ENCODE data around the gene GFM1.

GFM1 gene

GRCh38 chr3:158702815-158703481, 58.6 kb downstream of the GFM1 start:
- no peak for DNase-seq (ENCODE audit: extremely low spot score)
- ChIA-PET CTCF (no interaction called here), POLR2A (no interaction called here)
- no peak for TF ChIP-seq CTBP1 (IDR thresholded peaks at IDR 0.05; ENCODE audit: borderline replicate concordance)
- TF ChIP-seq PKNOX1 (IDR thresholded peaks at IDR 0.05): no peak
- no peak for TF ChIP-seq SUZ12 (IDR thresholded peaks at IDR 0.05)
- TF ChIP-seq FOXM1 (IDR thresholded peaks at IDR 0.05; ENCODE audit: borderline replicate concordance): no peak
- TF ChIP-seq BHLHE40 (IDR thresholded peaks at IDR 0.05; ENCODE audit: borderline replicate concordance): no peak
- TF ChIP-seq TARDBP (IDR thresholded peaks at IDR 0.05): no peak
- TF ChIP-seq L3MBTL2 (conservative IDR thresholded peaks at IDR 0.05): no peak
- no peak for TF ChIP-seq ARNT (IDR thresholded peaks at IDR 0.05)
- TF ChIP-seq ELF4 (IDR thresholded peaks at IDR 0.05): no peak
- no peak for TF ChIP-seq NFRKB (IDR thresholded peaks at IDR 0.05)
- TF ChIP-seq HDGF (IDR thresholded peaks at IDR 0.05; ENCODE audit: borderline replicate concordance): no peak
- TF ChIP-seq FOXK2 (IDR thresholded peaks at IDR 0.05): no peak
- TF ChIP-seq ZNF384 (IDR thresholded peaks at IDR 0.05): no peak

GRCh38 chr3:158703566-158703965, 59.2 kb downstream of the GFM1 start:
- ChIA-PET CTCF (no interaction called here), POLR2A (no interaction called here)
- DNase-seq (ENCODE audit: extremely low spot score): no peak
- no peak for TF ChIP-seq FOXK2 (IDR thresholded peaks at IDR 0.05)
- no peak for TF ChIP-seq ARNT (IDR thresholded peaks at IDR 0.05)
- TF ChIP-seq ELF4 (IDR thresholded peaks at IDR 0.05): no peak
- no peak for TF ChIP-seq L3MBTL2 (conservative IDR thresholded peaks at IDR 0.05)
- no peak for TF ChIP-seq FOXA1 (IDR thresholded peaks at IDR 0.05)
- TF ChIP-seq NFRKB (IDR thresholded peaks at IDR 0.05): no peak
- TF ChIP-seq TARDBP (IDR thresholded peaks at IDR 0.05): no peak
- no peak for TF ChIP-seq CTBP1 (IDR thresholded peaks at IDR 0.05; ENCODE audit: borderline replicate concordance)
- no peak for TF ChIP-seq LEF1 (IDR thresholded peaks at IDR 0.05; ENCODE audit: borderline replicate concordance)

GRCh38 chr3:158709666-158710083, 65.3 kb downstream of the GFM1 start:
- CTCF ChIA-PET: no interaction called here
- DNase-seq (ENCODE audit: extremely low spot score): no peak
- TF ChIP-seq TARDBP (IDR thresholded peaks at IDR 0.05) (no peak), SUZ12 (IDR thresholded peaks at IDR 0.05) (no peak), SP1 (IDR thresholded peaks at IDR 0.05) (no peak), PKNOX1 (IDR thresholded peaks at IDR 0.05) (no peak), HDGF (IDR thresholded peaks at IDR 0.05; ENCODE audit: borderline replicate concordance) (no peak), ZNF384 (IDR thresholded peaks at IDR 0.05) (no peak), CTBP1 (IDR thresholded peaks at IDR 0.05; ENCODE audit: borderline replicate concordance) (no peak), ARNT (IDR thresholded peaks at IDR 0.05) (no peak), FOXA1 (IDR thresholded peaks at IDR 0.05) (no peak), FOXK2 (IDR thresholded peaks at IDR 0.05) (no peak)
- POLR2A ChIA-PET: interaction anchor here (0.8 kb wide), 1 partner anchor 13 kb away, joined by 3 read pairs; no protein-coding TSS in a partner anchor

- TF ChIP-seq ZNF384 (IDR thresholded peaks at IDR 0.05) (no peak), FOXA1 (IDR thresholded peaks at IDR 0.05) (no peak), ELF4 (IDR thresholded peaks at IDR 0.05) (no peak), BHLHE40 (IDR thresholded peaks at IDR 0.05; ENCODE audit: borderline replicate concordance) (no peak), TARDBP (IDR thresholded peaks at IDR 0.05) (no peak), HDGF (IDR thresholded peaks at IDR 0.05; ENCODE audit: borderline replicate concordance) (no peak), ARNT (IDR thresholded peaks at IDR 0.05) (no peak), PKNOX1 (IDR thresholded peaks at IDR 0.05) (no peak), LEF1 (IDR thresholded peaks at IDR 0.05; ENCODE audit: borderline replicate concordance) (no peak), NFRKB (IDR thresholded peaks at IDR 0.05) (no peak)
- CTCF ChIA-PET: no interaction called here
- POLR2A ChIA-PET: no interaction called here
- no peak for DNase-seq (ENCODE audit: extremely low spot score)
These were observed 66.3 kb downstream of the GFM1 start for GRCh38 chr3:158710601-158711000.

GRCh38 chr3:158711886-158712285, 67.6 kb downstream of the GFM1 start:
- ChIA-PET CTCF (interaction anchor here (0.6 kb wide), 1 partner anchor 19 kb away, joined by 3 read pairs; no protein-coding TSS in a partner anchor), POLR2A (no interaction called here)
- no peak for DNase-seq (ENCODE audit: extremely low spot score)
- TF ChIP-seq ZNF384 (IDR thresholded peaks at IDR 0.05): no peak
- TF ChIP-seq FOXM1 (IDR thresholded peaks at IDR 0.05; ENCODE audit: borderline replicate concordance): no peak
- no peak for TF ChIP-seq SUZ12 (IDR thresholded peaks at IDR 0.05)
- TF ChIP-seq ARNT (IDR thresholded peaks at IDR 0.05): no peak
- TF ChIP-seq PKNOX1 (IDR thresholded peaks at IDR 0.05): no peak
- TF ChIP-seq FOXA1 (IDR thresholded peaks at IDR 0.05): no peak
- TF ChIP-seq LEF1 (IDR thresholded peaks at IDR 0.05; ENCODE audit: borderline replicate concordance): no peak
- TF ChIP-seq L3MBTL2 (conservative IDR thresholded peaks at IDR 0.05): no peak
- TF ChIP-seq HDGF (IDR thresholded peaks at IDR 0.05; ENCODE audit: borderline replicate concordance): no peak
- no peak for TF ChIP-seq SP1 (IDR thresholded peaks at IDR 0.05)
- no peak for TF ChIP-seq BHLHE40 (IDR thresholded peaks at IDR 0.05; ENCODE audit: borderline replicate concordance)
- no peak for TF ChIP-seq NFRKB (IDR thresholded peaks at IDR 0.05)
- TF ChIP-seq TARDBP (IDR thresholded peaks at IDR 0.05): no peak
- TF ChIP-seq CTBP1 (IDR thresholded peaks at IDR 0.05; ENCODE audit: borderline replicate concordance): no peak
- no peak for TF ChIP-seq ELF4 (IDR thresholded peaks at IDR 0.05)
- TF ChIP-seq FOXK2 (IDR thresholded peaks at IDR 0.05): no peak

Data from HEK293T (cell line).